OCI-LY7 (cell line): Measurements from ENCODE around the gene LGALS13.

Experiments used
- EZH2phosphoT487 ChIP-seq: fragments of 200-600 bp; sonication (generic); IDR thresholded peaks from 2 replicates; pipeline ENCODE4 v1.6.1; 2018; ENCODE audit warnings: low read depth, borderline replicate concordance, mild to moderate bottlenecking, mixed run types, antibody characterized with exemption, low read length, moderate library complexity, mixed read lengths
- TF ChIP-seq, protein P1 (sequence below): fragments of 200-600 bp; sonication (generic); conservative IDR thresholded peaks from 2 replicates; pipeline ENCODE4 v1.5.1; 2014; ENCODE audit warnings: mild to moderate bottlenecking, antibody characterized with exemption, low read length, moderate library complexity, mixed read lengths

- TF ChIP-seq EZH2phosphoT487, result no peak
- TF ChIP-seq, protein P1, sequence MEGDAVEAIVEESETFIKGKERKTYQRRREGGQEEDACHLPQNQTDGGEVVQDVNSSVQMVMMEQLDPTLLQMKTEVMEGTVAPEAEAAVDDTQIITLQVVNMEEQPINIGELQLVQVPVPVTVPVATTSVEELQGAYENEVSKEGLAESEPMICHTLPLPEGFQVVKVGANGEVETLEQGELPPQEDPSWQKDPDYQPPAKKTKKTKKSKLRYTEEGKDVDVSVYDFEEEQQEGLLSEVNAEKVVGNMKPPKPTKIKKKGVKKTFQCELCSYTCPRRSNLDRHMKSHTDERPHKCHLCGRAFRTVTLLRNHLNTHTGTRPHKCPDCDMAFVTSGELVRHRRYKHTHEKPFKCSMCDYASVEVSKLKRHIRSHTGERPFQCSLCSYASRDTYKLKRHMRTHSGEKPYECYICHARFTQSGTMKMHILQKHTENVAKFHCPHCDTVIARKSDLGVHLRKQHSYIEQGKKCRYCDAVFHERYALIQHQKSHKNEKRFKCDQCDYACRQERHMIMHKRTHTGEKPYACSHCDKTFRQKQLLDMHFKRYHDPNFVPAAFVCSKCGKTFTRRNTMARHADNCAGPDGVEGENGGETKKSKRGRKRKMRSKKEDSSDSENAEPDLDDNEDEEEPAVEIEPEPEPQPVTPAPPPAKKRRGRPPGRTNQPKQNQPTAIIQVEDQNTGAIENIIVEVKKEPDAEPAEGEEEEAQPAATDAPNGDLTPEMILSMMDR, result no peak
Measured at GRCh38 chr19:39588066-39588465, 14.3 kb upstream of the LGALS13 start.
